Motor neuron (in vitro differentiated cells): Measurements from ENCODE around the gene FAIM. TPM values are rescaled to one million over a fixed set of nuclear protein-coding genes. Genes with fewer than 3 reads are reported as not detected.

Source experiments
- ATAC-seq, 8 experiments: fragments of 200-7000 bp; cut with Tn5 transposase; replicated peaks in 6 of 8; 2 replicates each; pipeline ENCODE4 v1.8.0; 2021; ENCODE audit warnings: mild to moderate bottlenecking in 8 of 8, moderate library complexity in 8 of 8
- H3K27ac ChIP-seq, 2 donors: fragments of 250-450 bp; sonication (Bioruptor Pico); 2 replicates each; pipeline ENCODE4 v1.9.0; 2021; ENCODE audit warnings: antibody characterized with exemption in 2 of 2, mild to moderate bottlenecking in 2 of 2, moderate library complexity in 1 of 2
- H3K4me1 ChIP-seq, 2 donors: fragments of 250-450 bp; sonication (Bioruptor Pico); replicated peaks in 1 of 2; 2 replicates each; pipeline ENCODE4 v1.6.1; 2021; ENCODE audit warnings: antibody characterized with exemption in 2 of 2, mild to moderate bottlenecking in 2 of 2, moderate library complexity in 1 of 2
- H3K4me3 ChIP-seq, 5 donors: fragments of 250-450 bp; sonication (Bioruptor Pico); 2 replicates each; pipeline ENCODE4 v1.9.0; 2021; ENCODE audit warnings: antibody characterized with exemption in 5 of 5, mild to moderate bottlenecking in 5 of 5, moderate library complexity in 4 of 5
- WGBS, 10 experiments: fragments of 450-650 bp; shearing (Covaris generic); methylation state at CpG; one replicate each; pipeline ENCODE4 v1.0.0; 2022; 5-methylcytosine and 5-hydroxymethylcytosine counted together
- in situ Hi-C, 9 experiments: fragments of 400-800 bp; cut with MboI; loops; one replicate each; pipeline ENCODE4 v1.15.0; 2021; ENCODE audit warnings: low sequenced_read_pairs in 9 of 9, low pct_unique_long_range_greater_than_20kb in 2 of 9; ENCODE audit not compliant: unreplicated experiment in 9 of 9
- total RNA-seq, 8 experiments: library from RNA; unstranded; fragments of 300-600 nt; gene quantifications; 2 replicates each; pipeline versions ENCODE4 v1.2.3 to v1.2.4, GENCODE V29; 2022

FAIM gene
- total RNA-seq, 8 experiments from 2014 or later, result 7.3 to 25.3 (median 12.7) TPM

DNA sequence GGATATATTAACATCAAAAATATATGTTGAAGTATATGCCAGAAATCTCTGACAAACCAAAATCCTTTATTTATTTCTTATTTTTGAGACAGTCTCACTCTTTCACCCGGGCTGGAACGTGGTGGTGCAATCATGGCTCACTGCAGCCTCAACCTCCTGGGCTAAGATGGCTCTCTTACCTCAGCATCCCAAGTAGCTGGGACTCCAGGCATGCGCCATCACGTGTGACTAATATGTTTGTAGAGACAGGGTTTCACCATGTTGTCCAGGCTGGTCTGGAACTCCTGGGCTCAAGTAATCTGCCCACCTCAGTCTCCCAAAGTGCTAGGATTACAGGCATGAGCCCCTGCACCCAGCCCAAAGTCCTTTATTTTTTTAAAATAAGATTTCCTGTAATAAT, 11.9 kb downstream of the FAIM start:
- in situ Hi-C loops, result loop anchor here in 2 of 9 experiments (25.0 kb wide), 1 partner anchor 292 kb away; no protein-coding TSS in a partner anchor
- Histone ChIP-seq H3K4me1 (no peaks in the 10 kb centered on the region), H3K27ac (no peak overlapping the region), H3K4me3 (no peak overlapping the region)
- ATAC-seq, result no peak
- 33 to 100% (median 93%) methylated on average over 2 to 4 of the region's 4 CpGs; no CpG with 5 or more reads in 5 of the 10 experiments for WGBS, 10 experiments

- Histone ChIP-seq H3K4me1 (no peaks in the 10 kb centered on the region), H3K4me3 (no peak overlapping the region), H3K27ac (no peak overlapping the region)
- ATAC-seq, result no peak
- in situ Hi-C loops, result loop anchor here in 2 of 9 experiments (25.0 kb wide), 1 partner anchor 288 kb away; no protein-coding TSS in a partner anchor
Observed at GRCh38 chr3:138624518-138624917, 15.9 kb downstream of the FAIM start.

GRCh38 chr3:138625707-138626365, 17.3 kb downstream of the FAIM start:
- ATAC-seq, result peak in 2 of 8 experiments; percentile 73 to 76
- Histone ChIP-seq H3K4me1 (no peaks in the 10 kb centered on the region), H3K27ac (no peak overlapping the region), H3K4me3 (no peak overlapping the region)
- whole genome bisulfite sequencing, 10 experiments, result 60 to 100% (median 97%) methylated on average over 1 to 3 of the region's 3 CpGs; no CpG with 5 or more reads in 1 of the 10 experiments
- in situ Hi-C loops, result no loop called here

DNA sequence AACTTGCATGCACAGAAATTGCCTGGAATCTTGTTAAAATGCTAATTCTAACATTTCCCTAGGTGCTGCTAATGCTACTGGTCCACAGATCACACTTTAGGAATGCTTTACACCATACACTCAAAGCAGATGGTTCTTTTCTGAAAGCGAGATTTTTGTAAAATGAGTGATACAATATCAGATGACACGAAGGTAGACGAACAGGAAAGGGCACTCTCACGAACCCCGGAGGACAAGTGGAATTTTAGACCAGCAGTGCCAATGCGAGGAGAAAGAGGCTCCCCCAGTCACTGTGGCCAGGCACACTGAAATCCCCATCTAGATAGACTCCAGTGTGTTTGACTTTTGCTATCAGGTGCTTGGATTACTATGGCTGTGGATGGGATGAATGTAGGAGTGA, 21.0 kb downstream of the FAIM start:
- Histone ChIP-seq H3K4me3 (no peak overlapping the region), H3K4me1 (no peaks in the 10 kb centered on the region), H3K27ac (no peak overlapping the region)
- ATAC-seq, result no peak
- in situ Hi-C loops, result no loop called here
- WGBS, 10 experiments, result 67 to 90% (median 75%) methylated on average over 3 to 6 of the region's 6 CpGs; no CpG with 5 or more reads in 3 of the 10 experiments

GRCh38 chr3:138638641-138639040, 30.1 kb downstream of the FAIM start:
- in situ Hi-C loops, result no loop called here
- Histone ChIP-seq H3K27ac (no peak overlapping the region), H3K4me1 (no peaks in the 10 kb centered on the region), H3K4me3 (no peak overlapping the region)
- no peak for ATAC-seq
- WGBS, 10 experiments, result 60 to 100% (median 93%) methylated on average over 1 to 2 of the region's 2 CpGs; no CpG with 5 or more reads in 2 of the 10 experiments

GRCh38 chr3:138640537-138640936, 32.0 kb downstream of the FAIM start:
- WGBS, 10 experiments, result 63 to 100% (median 100%) methylated on average over 1 to 4 of the region's 4 CpGs; no CpG with 5 or more reads in 1 of the 10 experiments
- in situ Hi-C loops, result no loop called here
- Histone ChIP-seq H3K4me1 (no peaks in the 10 kb centered on the region), H3K4me3 (no peak overlapping the region), H3K27ac (no peak overlapping the region)
- ATAC-seq, result no peak

DNA sequence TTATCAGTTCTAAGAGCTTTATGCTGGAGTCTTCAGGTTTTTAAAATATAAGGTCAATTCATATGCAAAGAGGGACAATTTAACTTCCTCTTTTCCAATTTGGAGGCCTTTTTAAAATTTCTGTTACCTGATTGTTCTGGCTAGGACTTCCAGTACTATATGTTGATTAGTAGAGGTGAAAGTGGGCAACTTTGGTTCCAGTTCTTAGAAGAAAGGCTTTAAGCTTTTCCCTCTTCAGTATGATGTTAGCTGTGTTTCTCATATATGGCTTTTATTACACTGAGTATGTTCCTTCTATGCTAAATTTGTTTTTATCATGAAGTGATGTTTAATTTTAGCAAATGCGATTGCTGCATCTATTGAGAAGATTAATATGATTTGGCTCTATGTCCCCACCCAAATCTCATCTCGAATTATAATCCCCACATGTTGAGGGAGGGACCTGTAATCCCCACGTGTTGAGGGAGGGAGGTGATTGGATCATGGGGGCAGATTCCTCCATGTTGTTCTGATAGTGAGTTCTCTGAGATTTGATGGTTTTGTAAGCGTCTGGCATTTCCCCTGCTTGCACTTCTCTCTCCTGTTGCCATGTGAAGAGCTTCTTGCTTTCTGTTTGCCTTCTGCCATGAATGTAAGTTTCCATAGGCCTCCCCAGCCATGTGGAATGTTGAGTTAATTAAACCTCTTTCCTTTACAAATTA, 33.8 kb downstream of the FAIM start:
- in situ Hi-C loops, result no loop called here
- no peaks in the 10 kb centered on the region for H3K4me1 ChIP-seq
- H3K4me3 ChIP-seq, result no peak overlapping the region
- H3K27ac ChIP-seq, result no peak overlapping the region
- ATAC-seq, result no peak
- 42 to 100% (median 77%) methylated on average over 1 to 4 of the region's 4 CpGs; no CpG with 5 or more reads in 3 of the 10 experiments for WGBS, 10 experiments

GRCh38 chr3:138642927-138643253, 34.3 kb downstream of the FAIM start:
- in situ Hi-C loops, result no loop called here
- ATAC-seq, result no peak
- Histone ChIP-seq H3K4me3 (no peak overlapping the region), H3K4me1 (no peaks in the 10 kb centered on the region), H3K27ac (no peak overlapping the region)
- WGBS, 10 experiments, result 50 to 100% (median 85%) methylated on average over 1 of the region's 1 CpG; no CpG with 5 or more reads in 4 of the 10 experiments

- Histone ChIP-seq H3K27ac (no peak overlapping the region), H3K4me1 (no peaks in the 10 kb centered on the region), H3K4me3 (no peak overlapping the region)
- in situ Hi-C loops, result no loop called here
- no peak for ATAC-seq
Observed at GRCh38 chr3:138646008-138646407, 37.4 kb downstream of the FAIM start.

GRCh38 chr3:138646513-138646912, 37.9 kb downstream of the FAIM start:
- Histone ChIP-seq H3K27ac (no peak overlapping the region), H3K4me3 (no peak overlapping the region), H3K4me1 (no peaks in the 10 kb centered on the region)
- no peak for ATAC-seq
- in situ Hi-C loops, result no loop called here

DNA sequence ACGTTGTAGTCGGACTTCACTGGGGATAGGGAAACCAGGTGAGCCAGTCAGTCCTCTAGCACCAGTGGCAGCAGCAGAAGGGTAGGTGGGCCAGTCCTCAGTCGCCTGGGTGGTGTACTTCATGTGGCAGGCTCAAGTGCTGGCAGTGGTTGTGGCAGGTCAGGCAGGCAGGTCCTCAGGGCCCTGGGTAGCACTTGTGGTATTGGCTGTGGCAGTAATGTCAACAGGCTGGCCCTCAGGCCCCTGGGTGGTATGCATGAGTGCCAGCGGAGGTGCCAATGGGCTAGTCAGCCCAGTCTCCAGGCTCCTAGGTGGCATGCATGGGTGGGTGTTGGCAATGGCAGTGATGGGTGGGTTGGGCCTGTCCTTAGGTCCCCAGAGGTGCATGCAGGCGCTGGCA, 40.6 kb downstream of the FAIM start:
- no peak overlapping the region for H3K27ac ChIP-seq
- H3K4me1 ChIP-seq, result no peaks in the 10 kb centered on the region
- ATAC-seq, result no peak
- H3K4me3 ChIP-seq, result no peak overlapping the region
- 83 to 100% (median 100%) methylated on average over 1 to 3 of the region's 5 CpGs; no CpG with 5 or more reads in 2 of the 10 experiments for WGBS, 10 experiments
- in situ Hi-C loops, result no loop called here

GRCh38 chr3:138653567-138653966, 45.0 kb downstream of the FAIM start:
- in situ Hi-C loops, result no loop called here
- ATAC-seq, result peak in 2 of 8 experiments; percentile 17 to 46
- Histone ChIP-seq H3K4me3 (no peak overlapping the region), H3K4me1 (no peaks in the 10 kb centered on the region), H3K27ac (no peak overlapping the region)

DNA sequence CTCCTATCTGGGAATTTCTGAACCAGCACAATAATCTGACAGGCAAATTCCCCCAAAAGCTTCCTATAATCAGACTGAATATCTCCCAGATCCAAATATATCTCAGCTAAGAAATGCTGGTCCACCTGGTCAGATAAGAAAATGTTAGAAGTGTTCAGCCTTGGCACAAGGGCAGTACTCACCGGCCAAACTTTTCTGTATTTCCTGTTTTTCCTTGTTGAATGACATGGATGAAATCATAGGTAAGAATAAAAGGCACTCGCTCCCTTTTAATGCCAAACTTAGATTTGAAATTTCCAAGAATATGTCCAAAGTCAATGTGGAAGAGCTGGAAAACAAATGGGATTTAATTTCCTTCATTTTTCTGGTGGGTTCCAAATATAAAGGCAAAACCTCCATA, 48.9 kb downstream of the FAIM start:
- no peak for ATAC-seq
- no peak overlapping the region for H3K4me3 ChIP-seq
- no peak overlapping the region for H3K27ac ChIP-seq
- no peaks in the 10 kb centered on the region for H3K4me1 ChIP-seq
- in situ Hi-C loops, result no loop called here
- 71 to 100% (median 100%) methylated on average over 1 to 2 of the region's 2 CpGs; no CpG with 5 or more reads in 1 of the 10 experiments for WGBS, 10 experiments

DNA sequence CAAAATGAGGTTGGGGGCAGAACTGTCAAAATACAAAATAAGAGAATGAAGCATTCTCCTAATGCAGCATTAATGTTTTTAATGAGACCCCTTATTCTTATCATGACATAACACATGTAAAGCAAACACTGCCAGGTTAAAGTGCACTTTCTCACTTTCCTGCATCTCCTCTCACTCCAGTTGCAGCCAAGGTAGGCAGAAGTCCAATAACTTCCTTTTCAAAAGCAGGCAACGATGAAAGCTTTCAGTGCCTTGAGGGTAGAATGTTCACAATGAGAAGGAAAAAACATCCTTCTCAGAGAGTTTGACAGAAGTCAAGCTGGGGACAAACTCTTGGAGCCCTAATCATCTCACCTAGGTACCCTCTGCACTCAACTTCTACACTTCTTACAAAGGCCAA, 59.5 kb downstream of the FAIM start:
- Histone ChIP-seq H3K4me3 (no peak overlapping the region), H3K4me1 (peaks cover 7 to 26% of the 10 kb centered on the region in 2 donors), H3K27ac (no peak overlapping the region)
- in situ Hi-C loops, result no loop called here
- 67 to 100% (median 93%) methylated on average over 1 of the region's 1 CpG; no CpG with 5 or more reads in 6 of the 10 experiments for WGBS, 10 experiments
- peak in 1 of 8 experiments; percentile 33 for ATAC-seq
